HG02852 (cell line): Measurements from ENCODE around the gene MAGED1.

Experiments
- ATAC-seq: cut with Tn5 transposase; IDR thresholded peaks from one replicate; pipeline ENCODE4 v1.9.1; 2021; ENCODE audit warnings: mild to moderate bottlenecking, moderate library complexity; ENCODE audit not compliant: unreplicated experiment

MAGED1 gene

DNA sequence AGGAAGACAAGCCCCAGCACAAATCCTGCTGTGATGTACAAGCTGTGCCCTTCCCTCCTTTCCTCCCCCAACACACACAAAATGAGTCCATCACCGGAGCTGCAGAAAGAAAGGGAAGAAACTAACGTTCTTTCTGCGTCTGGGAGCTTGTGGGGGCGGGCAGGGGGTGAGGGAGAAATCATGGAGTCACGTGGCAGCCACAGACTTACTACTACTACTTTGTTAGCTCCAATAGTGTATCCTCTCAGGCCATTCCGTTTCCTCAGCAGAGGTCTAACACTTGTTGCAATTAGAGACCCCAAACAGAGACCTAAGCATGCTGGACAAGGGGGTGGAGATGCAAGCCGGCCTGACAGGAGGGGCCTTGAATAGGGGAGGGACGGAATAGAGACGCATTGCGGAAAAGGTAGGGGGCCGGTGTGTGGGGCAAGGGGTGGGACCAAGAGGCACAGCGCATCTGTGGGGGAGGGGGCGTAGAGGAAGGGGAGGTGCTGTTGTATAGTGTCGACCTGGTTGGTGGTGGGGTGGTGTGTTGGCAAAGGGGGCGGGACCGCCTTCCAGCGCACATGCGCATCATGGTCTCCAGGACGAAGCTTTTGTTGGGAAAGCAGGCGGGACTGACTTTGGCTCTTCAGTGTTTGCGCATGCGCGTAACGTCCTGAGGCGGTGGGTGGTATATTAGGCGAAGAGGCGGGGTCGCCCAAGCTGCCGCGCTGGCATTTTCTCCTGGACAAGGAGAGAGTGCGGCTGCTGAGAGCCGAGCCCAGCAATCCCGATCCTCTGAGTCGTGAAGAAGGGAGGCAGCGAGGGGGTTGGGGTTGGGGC, at the start of gene MAGED1:
Gene MAGED1, plus strand, starts transcription at position 703 of the 825 bp plus-strand sequence. CDS start 682 bp downstream, outside the sequence.
- peak; percentile 59 for ATAC-seq

DNA sequence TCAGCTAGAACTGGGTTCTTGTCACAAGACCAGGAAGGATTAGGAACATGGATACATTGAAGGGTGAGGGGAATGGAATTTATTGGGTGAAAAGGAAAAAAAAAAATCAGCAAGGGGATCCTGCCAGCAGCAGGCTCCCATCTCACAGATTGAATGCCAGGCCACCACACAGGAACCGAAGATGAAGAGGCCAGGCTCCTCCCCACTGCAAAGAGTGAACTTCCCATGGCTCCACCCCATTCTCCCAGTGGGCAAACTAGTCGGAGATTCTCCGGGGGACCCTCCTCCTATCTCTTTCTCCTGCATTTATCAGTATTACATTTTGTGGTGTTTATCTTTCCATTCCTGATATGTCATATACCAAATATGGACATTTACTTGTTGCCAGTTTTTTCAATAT, 46.0 kb upstream of the MAGED1 start:
- no peak for ATAC-seq

- ATAC-seq, result peak; percentile 80
These were observed 41.8 kb upstream of the MAGED1 start for GRCh38 chrX:51851507-51852085.

- ATAC-seq, result no peak
These were observed 41.3 kb upstream of the MAGED1 start for GRCh38 chrX:51852096-51852495.

GRCh38 chrX:51852621-51853020, 40.8 kb upstream of the MAGED1 start:
- no peak for ATAC-seq

- ATAC-seq, result no peak
These were observed 40.2 kb upstream of the MAGED1 start for GRCh38 chrX:51853251-51853650.

- no peak for ATAC-seq
These were observed 37.7 kb upstream of the MAGED1 start for GRCh38 chrX:51855698-51856097.

- ATAC-seq, result no peak
These were observed 36.2 kb upstream of the MAGED1 start for GRCh38 chrX:51857159-51857733.

DNA sequence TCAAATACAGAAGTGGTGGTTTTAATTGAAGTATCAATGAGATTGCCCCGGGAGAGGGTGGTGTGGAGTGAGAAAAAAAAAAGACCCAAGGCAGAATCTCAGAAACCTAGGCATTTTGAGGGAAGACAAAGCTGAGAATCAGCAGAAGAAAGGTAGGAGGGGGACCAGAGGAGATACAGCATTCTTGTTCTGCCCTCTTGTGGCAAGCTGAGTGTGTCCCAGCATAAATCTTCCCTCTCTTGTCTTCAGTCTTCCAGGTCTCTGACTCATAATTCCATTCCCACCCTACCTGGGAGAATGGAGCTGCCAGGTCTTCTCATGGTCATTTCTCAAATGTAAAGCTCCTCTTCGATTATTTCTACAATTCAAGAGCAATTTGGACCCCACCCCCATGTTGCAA, 32.7 kb upstream of the MAGED1 start:
- ATAC-seq, result no peak

GRCh38 chrX:51862920-51863319, 30.5 kb upstream of the MAGED1 start:
- ATAC-seq, result peak; percentile 93

GRCh38 chrX:51866210-51866609, 27.2 kb upstream of the MAGED1 start:
- ATAC-seq, result no peak

- ATAC-seq, result no peak
These were observed 25.8 kb upstream of the MAGED1 start for GRCh38 chrX:51867626-51868025.

GRCh38 chrX:51870354-51870753, 23.1 kb upstream of the MAGED1 start:
- no peak for ATAC-seq

DNA sequence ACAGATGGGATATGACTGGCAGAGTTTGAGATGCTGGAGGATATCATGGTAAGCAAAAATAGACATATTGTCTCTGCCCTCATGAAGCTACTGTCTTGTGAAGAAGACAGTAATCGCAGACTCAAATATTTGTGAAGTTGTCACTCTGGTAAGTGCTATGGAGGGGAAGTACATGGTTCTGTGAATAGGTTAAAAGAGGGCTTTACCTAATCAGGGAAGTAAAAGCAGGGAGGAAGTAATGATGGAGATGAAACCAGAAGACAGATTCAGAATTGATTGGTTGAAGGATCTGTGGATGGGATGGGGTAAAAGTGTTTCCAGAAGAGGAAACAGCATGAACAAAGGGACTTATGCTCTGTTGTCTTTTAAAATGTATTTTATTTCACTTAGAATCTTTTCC, 19.3 kb upstream of the MAGED1 start:
- no peak for ATAC-seq

GRCh38 chrX:51876441-51876840, 17.0 kb upstream of the MAGED1 start:
- no peak for ATAC-seq

GRCh38 chrX:51878056-51878455, 15.4 kb upstream of the MAGED1 start:
- ATAC-seq, result no peak

GRCh38 chrX:51889851-51890250, 3.6 kb upstream of the MAGED1 start:
- ATAC-seq, result no peak

DNA sequence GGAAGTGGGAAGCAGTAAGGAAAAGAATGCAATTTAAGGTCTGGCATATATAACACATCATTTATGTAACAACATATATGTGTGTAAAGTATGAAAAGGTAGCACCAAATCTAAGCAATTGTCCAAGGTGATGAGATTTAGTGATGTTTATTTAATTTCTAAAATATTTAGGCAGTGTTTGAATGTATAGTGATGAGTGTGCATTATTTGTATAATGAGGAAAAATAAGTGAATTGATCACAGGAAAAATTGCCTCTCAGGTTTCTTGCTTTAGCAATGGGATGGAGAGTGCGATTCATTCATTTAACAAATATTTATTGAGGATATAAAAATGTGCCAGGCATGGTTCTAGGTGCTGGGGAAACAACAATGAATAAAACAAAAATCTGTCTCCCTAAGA, 2.2 kb upstream of the MAGED1 start:
- no peak for ATAC-seq

- ATAC-seq, result no peak
These were observed 1.4 kb upstream of the MAGED1 start for GRCh38 chrX:51891821-51892551.

DNA sequence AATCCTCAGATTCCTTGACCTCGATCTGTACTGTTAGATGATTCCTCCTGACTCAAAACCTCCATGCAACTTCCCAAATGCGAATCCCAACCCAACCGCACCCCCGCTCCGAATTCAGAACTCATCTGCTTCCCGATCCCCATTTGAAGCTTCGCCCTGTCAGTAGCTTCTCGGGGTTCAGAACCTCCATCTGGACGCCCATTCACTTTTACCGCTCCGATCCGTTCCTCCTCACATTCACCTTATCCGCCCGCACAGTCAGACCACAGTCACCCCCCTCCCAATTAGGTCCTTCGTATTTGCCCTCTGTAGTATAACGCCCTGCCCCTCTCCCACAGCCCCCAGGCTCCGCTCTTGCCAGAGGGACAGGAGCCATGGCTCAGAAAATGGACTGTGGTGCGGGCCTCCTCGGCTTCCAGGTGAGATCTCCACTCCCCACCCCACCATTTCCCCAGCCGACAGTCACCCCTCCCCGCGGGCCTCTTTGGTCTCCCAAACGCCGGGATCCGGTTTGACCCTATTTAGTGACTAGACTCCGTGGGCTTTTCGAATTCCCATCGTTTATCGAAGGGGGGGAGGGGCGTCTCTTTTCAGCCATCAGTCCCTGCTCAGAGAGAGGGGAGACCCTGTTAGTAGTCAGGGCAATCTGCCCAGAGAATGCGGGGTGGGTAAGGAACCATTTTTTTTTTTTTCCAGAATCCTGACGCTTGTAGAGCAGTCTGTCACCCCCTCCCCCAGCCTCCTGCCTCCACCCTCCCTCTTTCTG, 691 bp downstream of the MAGED1 start:
- no peak for ATAC-seq
